Trophoblast cell (in vitro differentiated cells and primary cell): ENCODE data around the gene RAB3C.

Experiments used
- DNase-seq, 2 donors: peaks; one replicate each; pipeline ENCODE4 v3.0.0-alpha.2; 2016
- H2AFZ ChIP-seq: 2 replicates; pipeline ENCODE4 v1.6.1; 2013; ENCODE audit warnings: low read length, moderate library complexity, mild to moderate bottlenecking; ENCODE audit not compliant: insufficient read depth, poor library complexity
- H2AK5ac ChIP-seq: 2 replicates; pipeline ENCODE4 v1.6.1; 2013; ENCODE audit warnings: mild to moderate bottlenecking, low read length
- H2BK120ac ChIP-seq: 2 replicates; pipeline ENCODE4 v1.6.1; 2013; ENCODE audit warnings: low read length, mild to moderate bottlenecking, moderate library complexity; ENCODE audit not compliant: insufficient read depth, poor library complexity
- H2BK12ac ChIP-seq: 2 replicates; pipeline ENCODE4 v1.6.1; 2013; ENCODE audit warnings: mild to moderate bottlenecking, low read length, moderate library complexity
- H2BK5ac ChIP-seq: 2 replicates; pipeline ENCODE4 v1.6.1; 2013; ENCODE audit warnings: low read length, low read depth, moderate library complexity, mild to moderate bottlenecking; ENCODE audit not compliant: poor library complexity
- H3K14ac ChIP-seq: 2 replicates; pipeline ENCODE4 v1.6.1; 2013; ENCODE audit warnings: mild to moderate bottlenecking, low read length
- H3K18ac ChIP-seq: 2 replicates; pipeline ENCODE4 v1.6.1; 2013; ENCODE audit warnings: mild to moderate bottlenecking, low read length
- H3K23ac ChIP-seq: 2 replicates; pipeline ENCODE4 v1.6.1; 2013; ENCODE audit warnings: low read length
- H3K27ac ChIP-seq: 2 replicates; pipeline ENCODE4 v1.5.1; 2013; ENCODE audit warnings: low read depth, mild to moderate bottlenecking, inconsistent platforms, low read length, moderate library complexity
- H3K27me3 ChIP-seq: 2 replicates; pipeline ENCODE4 v1.6.1; 2013; ENCODE audit warnings: inconsistent platforms, mild to moderate bottlenecking, low read length, moderate library complexity; ENCODE audit not compliant: insufficient read depth
- H3K36me3 ChIP-seq, 2 experiments: 1 replicate in 1 of 2; 2 replicates in 1 of 2; pipeline ENCODE4 v1.6.1; 2013; ENCODE audit warnings: low read length in 2 of 2, mild to moderate bottlenecking in 2 of 2, moderate library complexity in 1 of 2; ENCODE audit not compliant: insufficient read depth in 2 of 2, control insufficient read depth in 1 of 2
- H3K4ac ChIP-seq: 2 replicates; pipeline ENCODE4 v1.6.1; 2013; ENCODE audit warnings: low read depth, mild to moderate bottlenecking, low read length, moderate library complexity
- H3K4me1 ChIP-seq, 2 experiments: 1 replicate in 1 of 2; 2 replicates in 1 of 2; pipeline ENCODE4 v1.6.1; 2013; ENCODE audit warnings: low read length in 2 of 2, mild to moderate bottlenecking in 2 of 2, moderate library complexity in 1 of 2; ENCODE audit not compliant: insufficient read depth in 2 of 2, control insufficient read depth in 1 of 2
- H3K4me2 ChIP-seq: 2 replicates; pipeline ENCODE4 v1.6.1; 2013; ENCODE audit warnings: inconsistent platforms, mild to moderate bottlenecking, low read length, moderate library complexity
- H3K4me3 ChIP-seq: 2 replicates; pipeline ENCODE4 v1.5.1; 2013; ENCODE audit warnings: mild to moderate bottlenecking, low read depth, low read length, inconsistent platforms
- H3K79me1 ChIP-seq: one replicate; pipeline ENCODE4 v1.6.1; 2013; ENCODE audit warnings: low read length
- H3K79me2 ChIP-seq: 2 replicates; pipeline ENCODE4 v1.6.1; 2013; ENCODE audit warnings: low read length, mild to moderate bottlenecking; ENCODE audit not compliant: control insufficient read depth, insufficient read depth, poor library complexity
- H3K9ac ChIP-seq: 2 replicates; pipeline ENCODE4 v1.6.1; 2013; ENCODE audit warnings: mild to moderate bottlenecking, low read length
- H3K9me3 ChIP-seq: 2 replicates; pipeline ENCODE4 v1.6.1; 2013; ENCODE audit warnings: low read depth, mild to moderate bottlenecking, control low read depth, inconsistent platforms, low read length; ENCODE audit not compliant: insufficient read depth
- H4K12ac ChIP-seq: 2 replicates; pipeline ENCODE4 v1.6.1; 2013; ENCODE audit warnings: low read depth, mild to moderate bottlenecking, low read length, moderate library complexity
- H4K8ac ChIP-seq: 2 replicates; pipeline ENCODE4 v1.6.1; 2013; ENCODE audit warnings: low read depth, mild to moderate bottlenecking, low read length, moderate library complexity
- H4K91ac ChIP-seq: one replicate; pipeline ENCODE4 v1.6.1; 2013; ENCODE audit warnings: low read depth, mild to moderate bottlenecking, low read length, moderate library complexity
- WGBS: extraction: QIAGEN DNeasy Blood & Tissue Kit; methylation state at CpG from one replicate; pipeline ENCODE4 v1.1.7; 2013; ENCODE audit warnings: missing lambda C conversion rate; ENCODE audit not compliant: insufficient read length, insufficient coverage; ENCODE audit errors: extremely low coverage; 5-methylcytosine and 5-hydroxymethylcytosine counted together

RAB3C gene

DNA sequence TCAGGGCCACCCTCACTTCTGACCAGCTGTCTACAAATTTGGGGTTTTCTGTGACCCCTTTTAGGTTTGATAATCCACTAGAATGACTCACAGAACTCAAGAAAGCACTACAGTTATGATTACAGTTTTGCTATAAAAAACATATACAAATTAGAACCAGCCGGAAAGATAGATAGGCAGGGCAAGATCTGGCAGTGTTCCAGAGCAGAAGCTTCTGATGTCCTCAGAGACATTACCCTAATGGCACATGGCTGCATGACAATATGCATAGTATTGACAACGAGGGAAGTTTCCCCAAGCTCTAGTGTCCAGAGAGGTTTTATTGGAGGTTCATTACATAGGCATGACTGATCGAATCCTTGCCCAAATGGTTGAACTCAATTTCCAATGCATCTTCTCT, 158.1 kb downstream of the RAB3C start:
- no peaks in the 10 kb centered on the region for H3K79me2 ChIP-seq
- H3K4me3 ChIP-seq = no peak overlapping the region
- no peaks in the 10 kb centered on the region for H3K79me1 ChIP-seq
- no peak overlapping the region for H4K91ac ChIP-seq
- H3K27ac ChIP-seq = no peak overlapping the region
- H3K9ac ChIP-seq = no peak overlapping the region
- H3K23ac ChIP-seq = no peak overlapping the region
- no peaks in the 10 kb centered on the region for H3K36me3 ChIP-seq
- WGBS = no CpG with 5 or more reads among the region's 3 CpGs
- H2BK120ac ChIP-seq = no peak overlapping the region
- no peak overlapping the region for H4K8ac ChIP-seq
- DNase-seq = no peak
- no peak overlapping the region for H2AFZ ChIP-seq
- no peak overlapping the region for H3K4me2 ChIP-seq
- H3K9me3 ChIP-seq = no peaks in the 10 kb centered on the region
- no peak overlapping the region for H3K18ac ChIP-seq
- H2AK5ac ChIP-seq = no peak overlapping the region
- no peak overlapping the region for H2BK12ac ChIP-seq
- no peak overlapping the region for H2BK5ac ChIP-seq
- no peak overlapping the region for H4K12ac ChIP-seq
- H3K4me1 ChIP-seq = no peaks in the 10 kb centered on the region
- H3K4ac ChIP-seq = no peak overlapping the region
- no peak overlapping the region for H3K14ac ChIP-seq
- no peaks in the 10 kb centered on the region for H3K27me3 ChIP-seq

- Histone ChIP-seq H3K14ac (no peak overlapping the region), H2AK5ac (no peak overlapping the region), H4K91ac (no peak overlapping the region), H3K27ac (no peak overlapping the region), H2BK5ac (no peak overlapping the region), H2BK12ac (no peak overlapping the region), H3K27me3 (no peaks in the 10 kb centered on the region), H3K18ac (no peak overlapping the region), H2AFZ (no peak overlapping the region), H3K79me2 (no peaks in the 10 kb centered on the region), H3K4ac (no peak overlapping the region), H3K23ac (no peak overlapping the region), H2BK120ac (no peak overlapping the region), H3K4me2 (no peak overlapping the region), H3K79me1 (no peaks in the 10 kb centered on the region), H4K8ac (no peak overlapping the region), H4K12ac (no peak overlapping the region), H3K36me3 (no peaks in the 10 kb centered on the region), H3K4me1 (no peaks in the 10 kb centered on the region), H3K4me3 (no peak overlapping the region), H3K9ac (no peak overlapping the region), H3K9me3 (no peaks in the 10 kb centered on the region)
- WGBS = no CpG with 5 or more reads among the region's 4 CpGs
- DNase-seq = no peak
These were observed 162.5 kb downstream of the RAB3C start for GRCh38 chr5:58745350-58745749.

DNA sequence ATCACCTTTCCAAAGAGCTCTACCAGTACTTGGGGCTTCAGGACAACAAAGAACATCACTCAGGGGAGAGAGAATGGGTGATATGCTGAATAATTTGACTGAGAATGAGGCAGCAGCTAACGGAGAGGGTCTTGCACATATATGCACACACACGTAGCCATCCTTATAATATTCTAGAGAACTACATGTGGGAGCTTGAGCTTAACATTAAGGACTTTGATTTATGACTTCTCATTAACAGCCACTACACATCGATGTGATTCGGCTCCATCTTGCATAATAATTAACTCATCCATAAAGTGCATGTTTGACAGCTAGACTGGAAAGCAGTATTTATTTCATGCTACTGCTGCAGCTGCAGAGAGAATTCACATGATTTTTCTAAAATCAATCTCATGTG, 163.4 kb downstream of the RAB3C start:
- Histone ChIP-seq H2BK5ac (no peak overlapping the region), H3K27me3 (no peaks in the 10 kb centered on the region), H3K23ac (no peak overlapping the region), H4K91ac (no peak overlapping the region), H3K79me2 (no peaks in the 10 kb centered on the region), H3K18ac (no peak overlapping the region), H4K12ac (no peak overlapping the region), H3K4ac (no peak overlapping the region), H4K8ac (no peak overlapping the region), H2AFZ (no peak overlapping the region), H3K4me3 (no peak overlapping the region), H3K79me1 (no peaks in the 10 kb centered on the region), H3K27ac (no peak overlapping the region), H3K36me3 (no peaks in the 10 kb centered on the region), H2AK5ac (no peak overlapping the region), H3K9me3 (no peaks in the 10 kb centered on the region), H3K9ac (no peak overlapping the region), H3K14ac (no peak overlapping the region), H2BK12ac (no peak overlapping the region), H3K4me2 (no peak overlapping the region), H3K4me1 (no peaks in the 10 kb centered on the region), H2BK120ac (no peak overlapping the region)
- no CpG with 5 or more reads among the region's 4 CpGs for WGBS
- no peak for DNase-seq

DNA sequence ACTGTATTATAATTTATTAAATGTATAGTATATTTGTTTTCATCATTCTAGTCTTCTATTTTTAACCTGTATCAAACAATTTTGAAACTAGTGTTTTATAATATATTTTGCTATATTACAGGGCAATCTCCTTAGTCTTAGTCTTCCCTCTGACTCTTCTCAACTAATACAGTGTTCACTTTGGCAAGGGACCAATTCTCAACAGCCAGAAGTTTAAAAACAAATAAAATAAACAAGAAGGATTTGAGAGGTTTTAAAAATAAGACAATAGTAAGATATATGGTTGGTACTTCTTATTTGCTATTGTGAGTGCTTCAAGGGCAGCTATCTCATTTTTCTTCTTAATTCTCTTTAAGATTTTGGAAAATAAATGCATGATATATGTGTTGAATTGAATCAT, 167.2 kb downstream of the RAB3C start:
- H3K4me2 ChIP-seq = no peak overlapping the region
- no peak overlapping the region for H2BK12ac ChIP-seq
- no peak for DNase-seq
- no peak overlapping the region for H2AK5ac ChIP-seq
- no peak overlapping the region for H3K4ac ChIP-seq
- H3K4me1 ChIP-seq = no peaks in the 10 kb centered on the region
- H3K27me3 ChIP-seq = no peaks in the 10 kb centered on the region
- H3K79me2 ChIP-seq = no peaks in the 10 kb centered on the region
- H3K9me3 ChIP-seq = no peaks in the 10 kb centered on the region
- H4K8ac ChIP-seq = no peak overlapping the region
- H2BK120ac ChIP-seq = no peak overlapping the region
- H4K12ac ChIP-seq = no peak overlapping the region
- no peak overlapping the region for H3K18ac ChIP-seq
- no peak overlapping the region for H2AFZ ChIP-seq
- H3K27ac ChIP-seq = no peak overlapping the region
- no peak overlapping the region for H3K14ac ChIP-seq
- no peak overlapping the region for H3K23ac ChIP-seq
- no peak overlapping the region for H3K9ac ChIP-seq
- no peaks in the 10 kb centered on the region for H3K36me3 ChIP-seq
- no peak overlapping the region for H3K4me3 ChIP-seq
- H2BK5ac ChIP-seq = no peak overlapping the region
- no peak overlapping the region for H4K91ac ChIP-seq
- no peaks in the 10 kb centered on the region for H3K79me1 ChIP-seq
